Common myeloid progenitor, CD34-positive (primary cell): ENCODE results near the gene PTPRN2.

Experiments used
- CTCF ChIA-PET: fragments of 350-600 bp; sonication (Branson Sonifier 250); formaldehyde crosslinking; loops from one replicate; lab custom pipeline; 2021; ENCODE audit warnings: antibody characterized with exemption; lab: Charles Lee
- POLR2A ChIA-PET: fragments of 350-600 bp; sonication (Branson Sonifier 250); formaldehyde crosslinking; loops from one replicate; lab custom pipeline; 2021; ENCODE audit warnings: antibody characterized with exemption; lab: Charles Lee
- DNase-seq, 3 donors: peaks; one replicate each; pipeline versions ENCODE4 v3.0.0 to v3.0.0-alpha.2; 2013
- H3K27ac ChIP-seq, 2 experiments: 1 replicate in 1 of 2; 2 replicates in 1 of 2; pipeline ENCODE4 v1.7.0; 2013; ENCODE audit warnings: inconsistent platforms in 2 of 2, low read length in 2 of 2, mild to moderate bottlenecking in 2 of 2, low read depth in 1 of 2, moderate library complexity in 1 of 2; ENCODE audit not compliant: severe bottlenecking in 2 of 2, insufficient read depth in 1 of 2, poor library complexity in 1 of 2
- H3K27me3 ChIP-seq, 5 experiments: replicated peaks in 2 of 5; 1 replicate in 3 of 5; 2 replicates in 2 of 5; pipeline versions ENCODE4 v1.6.1 to v1.7.0; 2013; ENCODE audit warnings: low read length in 4 of 5, mild to moderate bottlenecking in 2 of 5, moderate library complexity in 2 of 5, inconsistent platforms in 1 of 5; ENCODE audit not compliant: insufficient read depth in 5 of 5, control insufficient read depth in 4 of 5
- H3K36me3 ChIP-seq, 4 experiments: 1 replicate in 2 of 4; 2 replicates in 2 of 4; pipeline versions ENCODE4 v1.6.1 to v1.7.0; 2013; ENCODE audit warnings: low read length in 3 of 4, control low read depth in 1 of 4, mild to moderate bottlenecking in 1 of 4; ENCODE audit not compliant: control insufficient read depth in 4 of 4, insufficient read depth in 4 of 4
- H3K4me1 ChIP-seq, 4 experiments: 1 replicate in 3 of 4; 2 replicates in 1 of 4; pipeline versions ENCODE4 v1.6.1 to v1.7.1; 2013; ENCODE audit warnings: low read length in 3 of 4, mild to moderate bottlenecking in 3 of 4, control low read depth in 1 of 4, inconsistent platforms in 1 of 4, moderate library complexity in 1 of 4; ENCODE audit not compliant: control insufficient read depth in 4 of 4, insufficient read depth in 4 of 4; ENCODE audit errors: control extremely low read depth in 1 of 4
- H3K4me3 ChIP-seq, 7 experiments: 1 replicate in 4 of 7; 2 replicates in 3 of 7; pipeline versions ENCODE4 v1.5.1 to v1.7.0; 2013; ENCODE audit warnings: mild to moderate bottlenecking in 7 of 7, low read length in 6 of 7, moderate library complexity in 6 of 7, inconsistent platforms in 2 of 7, low read depth in 2 of 7, control low read depth in 1 of 7; ENCODE audit not compliant: insufficient read depth in 4 of 7, control insufficient read depth in 1 of 7; ENCODE audit errors: extremely low read depth in 1 of 7
- H3K9me3 ChIP-seq, 5 experiments: 1 replicate in 4 of 5; 2 replicates in 1 of 5; pipeline versions ENCODE4 v1.6.1 to v1.7.1; 2013; ENCODE audit warnings: low read length in 4 of 5, mild to moderate bottlenecking in 2 of 5, inconsistent platforms in 1 of 5, low read depth in 1 of 5, moderate library complexity in 1 of 5; ENCODE audit not compliant: control insufficient read depth in 4 of 5, insufficient read depth in 2 of 5; ENCODE audit errors: control extremely low read depth in 1 of 5
- WGBS: methylation state at CpG from one replicate; pipeline ENCODE4 v1.1.5; 2013; ENCODE audit not compliant: insufficient coverage; 5-methylcytosine and 5-hydroxymethylcytosine counted together

Gene PTPRN2

DNA sequence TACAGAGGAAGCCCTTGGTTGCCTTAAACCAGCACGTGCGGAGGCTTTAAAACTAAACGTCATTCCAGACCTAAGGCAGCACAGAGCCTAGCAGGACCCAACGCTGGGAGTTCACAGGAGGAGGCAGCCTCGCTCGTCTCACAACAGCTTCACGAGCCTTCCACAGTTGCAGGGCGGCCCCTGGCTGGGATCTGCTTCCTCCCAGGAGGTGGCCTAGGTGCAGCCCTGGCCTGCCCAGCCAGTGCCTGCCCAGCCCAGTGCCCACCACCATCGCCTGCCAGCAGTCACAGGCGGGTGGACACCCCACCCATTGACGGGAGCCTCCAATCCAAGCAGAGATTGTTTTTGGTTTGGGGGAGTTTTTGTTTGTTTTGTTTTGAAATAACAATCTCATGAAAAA is 96.5 kb downstream of the PTPRN2 start:
- WGBS = 80% methylated on average over 9 of the region's 11 CpGs
- no peaks in the 10 kb centered on the region for H3K9me3 ChIP-seq
- H3K4me1 ChIP-seq = no peaks in the 10 kb centered on the region
- H3K36me3 ChIP-seq = no peaks in the 10 kb centered on the region
- H3K27ac ChIP-seq = no peak overlapping the region
- no peak overlapping the region for H3K4me3 ChIP-seq
- peaks cover 0 to 20% (median 4%) of the 10 kb centered on the region in 5 experiments for H3K27me3 ChIP-seq
- DNase-seq = no peak
- ChIA-PET POLR2A (no interaction called here), CTCF (no interaction called here)

DNA sequence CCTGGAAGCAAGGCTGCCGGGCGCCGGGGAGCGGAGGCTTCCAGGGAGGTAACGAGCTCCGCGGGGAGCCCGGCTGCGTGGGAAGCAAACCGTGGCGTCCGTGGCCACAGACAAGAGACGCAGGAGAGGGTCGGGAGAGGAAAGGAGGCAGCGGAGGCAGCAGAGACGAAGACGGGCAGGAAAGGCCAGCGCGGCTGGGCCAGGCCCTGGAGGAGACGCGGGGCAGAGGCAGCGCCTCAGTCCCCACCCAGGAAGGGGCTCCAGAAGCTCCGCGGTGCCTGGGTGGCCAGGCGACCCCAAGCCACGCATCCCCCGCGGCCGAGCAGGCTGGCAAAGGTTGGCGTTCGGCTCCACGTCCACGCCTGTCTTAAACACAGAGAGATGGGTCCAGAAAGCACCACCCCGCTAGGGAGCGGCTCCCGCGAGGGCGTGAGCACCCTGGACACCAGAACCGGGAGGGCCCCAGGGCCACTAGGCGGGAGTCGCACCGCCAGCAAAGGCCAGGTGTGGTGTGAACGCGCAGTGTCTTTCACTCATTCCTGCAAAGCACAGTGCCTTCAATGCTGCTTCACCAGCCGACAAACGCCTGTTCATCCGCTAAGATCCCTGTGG is 97.3 kb downstream of the PTPRN2 start:
- no peaks in the 10 kb centered on the region for H3K4me1 ChIP-seq
- no peak overlapping the region for H3K27ac ChIP-seq
- H3K27me3 ChIP-seq = peaks cover 0 to 12% (median 4%) of the 10 kb centered on the region in 5 experiments
- CTCF ChIA-PET = no interaction called here
- POLR2A ChIA-PET = no interaction called here
- 94% methylated on average over 37 of the region's 47 CpGs for WGBS
- DNase-seq = no peak
- H3K36me3 ChIP-seq = no peaks in the 10 kb centered on the region
- no peaks in the 10 kb centered on the region for H3K9me3 ChIP-seq
- no peak overlapping the region for H3K4me3 ChIP-seq

DNA sequence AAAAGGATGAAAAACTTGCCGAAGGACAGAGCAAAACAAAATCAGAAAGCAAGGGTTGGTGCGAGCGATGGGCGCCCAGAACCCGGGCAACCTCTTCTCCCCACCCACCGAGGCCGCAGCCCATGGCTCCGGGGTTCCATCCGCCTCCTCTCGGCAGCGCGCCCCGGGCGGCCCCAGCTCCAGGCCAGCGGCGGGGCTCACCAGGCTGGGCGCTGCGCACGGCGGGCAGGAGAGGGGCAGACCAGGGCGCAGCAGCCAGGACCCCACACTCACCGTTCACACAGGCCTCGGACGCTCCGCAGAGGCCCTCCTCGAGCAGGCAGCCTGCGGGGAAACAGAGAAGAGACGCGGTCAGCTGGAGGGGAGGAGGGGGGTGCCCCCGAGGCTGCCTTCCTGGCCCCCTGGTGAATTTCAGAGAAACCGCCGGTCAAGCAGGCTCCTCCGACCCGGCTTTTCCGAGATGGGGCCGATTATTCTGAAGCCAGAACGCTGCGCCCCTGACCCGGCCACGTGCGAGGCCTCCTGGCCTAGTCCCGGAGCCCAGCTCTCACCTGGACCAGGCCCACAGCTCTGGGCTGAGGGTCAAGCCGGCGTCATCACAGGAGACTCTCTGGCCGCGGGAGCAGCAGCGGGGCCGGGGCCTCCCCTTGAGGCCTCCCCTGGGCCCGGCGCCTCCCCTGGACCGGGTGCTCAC is 98.0 kb downstream of the PTPRN2 start:
- Histone ChIP-seq H3K27ac (no peak overlapping the region), H3K9me3 (no peaks in the 10 kb centered on the region), H3K4me1 (no peaks in the 10 kb centered on the region), H3K4me3 (no peak overlapping the region), H3K36me3 (no peaks in the 10 kb centered on the region), H3K27me3 (peaks cover 0 to 5% (median 3%) of the 10 kb centered on the region in 5 experiments)
- ChIA-PET CTCF (no interaction called here), POLR2A (no interaction called here)
- no peak for DNase-seq
- WGBS = 89% methylated on average over 46 of the region's 51 CpGs

DNA sequence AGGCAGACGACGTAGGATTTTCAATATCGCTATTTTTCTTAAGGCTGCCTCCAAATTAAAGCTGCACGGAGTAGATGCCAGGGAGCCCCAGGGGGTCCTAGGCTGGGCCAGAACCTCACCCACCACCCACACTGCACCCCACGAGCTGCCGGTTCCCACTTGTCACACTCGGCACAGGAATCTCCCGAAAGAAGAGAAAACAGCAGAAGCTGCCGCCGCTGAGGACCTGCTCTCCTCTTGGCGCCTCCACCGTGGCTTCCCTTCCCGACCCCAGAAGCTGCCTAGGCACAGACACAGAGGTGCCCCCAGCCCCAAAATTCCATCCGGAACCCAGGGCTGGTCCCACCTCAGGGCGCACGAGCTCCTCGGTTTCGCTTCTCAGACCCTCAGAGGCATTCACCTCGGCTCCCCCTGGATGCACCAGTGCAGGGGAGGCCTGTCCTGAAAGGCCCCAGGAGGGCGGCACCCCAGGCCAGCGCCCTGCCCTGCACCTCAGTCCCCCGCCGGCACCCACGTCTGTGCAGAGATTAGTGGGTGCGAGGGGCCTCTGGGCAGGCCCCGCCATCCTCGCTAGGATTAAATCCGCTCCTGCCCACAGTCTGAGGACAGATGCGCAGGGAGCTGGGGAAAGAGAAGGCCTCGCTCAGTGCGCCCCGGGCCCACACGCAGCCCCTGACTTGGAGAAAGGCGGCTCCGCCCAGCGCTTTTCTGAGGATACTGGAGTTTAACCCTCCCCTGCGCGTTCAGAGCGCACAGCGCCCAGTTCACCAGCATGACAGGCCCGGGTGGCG is 99.2 kb downstream of the PTPRN2 start:
- WGBS = 95% methylated on average over 35 of the region's 42 CpGs
- no peak for DNase-seq
- ChIA-PET POLR2A (no interaction called here), CTCF (no interaction called here)
- H3K27me3 ChIP-seq = peaks cover 0 to 2% (median 0%) of the 10 kb centered on the region in 5 experiments
- H3K36me3 ChIP-seq = no peaks in the 10 kb centered on the region
- no peak overlapping the region for H3K4me3 ChIP-seq
- no peaks in the 10 kb centered on the region for H3K9me3 ChIP-seq
- H3K27ac ChIP-seq = no peak overlapping the region
- no peaks in the 10 kb centered on the region for H3K4me1 ChIP-seq

DNA sequence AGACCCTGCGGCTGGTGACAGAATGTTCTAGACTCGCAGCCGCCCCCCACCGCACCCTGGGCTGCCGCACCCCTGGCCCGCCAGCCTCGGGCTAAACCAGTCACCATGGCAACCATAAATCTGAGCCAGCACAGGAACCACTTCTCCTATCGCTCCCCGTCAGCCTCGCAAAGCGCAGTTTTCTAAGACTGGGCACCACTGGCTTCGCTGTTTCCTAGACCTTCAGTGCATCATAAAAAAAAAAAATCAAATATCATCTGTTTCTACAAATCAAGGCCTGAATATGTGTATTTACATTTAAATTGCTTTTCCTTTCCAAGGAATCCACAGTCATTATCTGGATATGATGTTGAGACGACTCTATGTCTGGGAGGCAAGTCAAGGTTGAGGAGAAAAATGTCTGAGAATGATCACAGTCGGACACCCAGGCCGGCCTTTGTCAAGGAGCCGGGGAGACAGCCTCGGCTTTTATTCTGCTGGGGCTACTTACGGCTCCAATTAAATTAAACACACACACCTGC is 99.9 kb downstream of the PTPRN2 start:
- no peak for DNase-seq
- POLR2A ChIA-PET = no interaction called here
- CTCF ChIA-PET = no interaction called here
- Histone ChIP-seq H3K4me1 (no peaks in the 10 kb centered on the region), H3K27ac (no peak overlapping the region), H3K9me3 (no peaks in the 10 kb centered on the region), H3K36me3 (no peaks in the 10 kb centered on the region), H3K4me3 (no peak overlapping the region), H3K27me3 (peaks cover 0 to 2% (median 0%) of the 10 kb centered on the region in 5 experiments)
- WGBS = 84% methylated on average over 17 of the region's 18 CpGs

DNA sequence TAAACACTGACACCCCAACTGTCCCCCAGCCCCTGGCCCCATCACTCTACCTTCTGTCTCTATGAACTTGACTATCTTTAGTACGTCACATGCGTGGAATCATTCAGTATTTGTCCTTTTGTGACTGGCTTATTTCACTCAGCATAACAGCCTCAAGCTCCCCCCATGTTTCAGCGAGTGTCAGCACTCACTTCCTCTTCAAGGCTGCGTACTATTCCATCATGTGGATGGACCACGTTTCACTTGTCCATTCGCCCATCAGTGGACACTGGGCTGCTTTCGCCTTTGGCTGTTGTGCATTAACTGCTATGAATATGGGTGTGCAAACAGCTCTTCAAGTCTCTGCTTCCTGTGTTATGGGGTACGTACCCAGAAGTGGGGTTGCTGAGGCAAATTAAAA is 100.7 kb downstream of the PTPRN2 start:
- WGBS = 88% methylated on average over 3 of the region's 8 CpGs
- H3K9me3 ChIP-seq = no peaks in the 10 kb centered on the region
- no peak for DNase-seq
- no peak overlapping the region for H3K4me3 ChIP-seq
- H3K36me3 ChIP-seq = no peaks in the 10 kb centered on the region
- POLR2A ChIA-PET = no interaction called here
- no peaks in the 10 kb centered on the region for H3K4me1 ChIP-seq
- H3K27me3 ChIP-seq = peaks cover 0 to 2% (median 0%) of the 10 kb centered on the region in 5 experiments
- H3K27ac ChIP-seq = no peak overlapping the region
- CTCF ChIA-PET = no interaction called here
